GM12878 (cell line): ENCODE measurements around the gene ZDHHC19. TPM values are rescaled to one million over a fixed set of nuclear protein-coding genes. Genes with fewer than 3 reads are reported as not detected.

ENCODE experiments used
- BRCA1 ChIP-seq: IDR thresholded peaks from 2 replicates; pipeline ENCODE4 v1.6.1; 2011; ENCODE audit warnings: low read depth, low read length, improper control_type of control experiment
- CEBPB ChIP-seq, 2 experiments: fragments of 150-350 bp in 1 of 2; IDR thresholded peaks; 2 replicates each; pipeline ENCODE4 v1.6.1; 2012 to 2014; ENCODE audit warnings: low read depth in 2 of 2, low read length in 2 of 2, borderline replicate concordance in 1 of 2, inconsistent platforms in 1 of 2
- CUX1 ChIP-seq: IDR thresholded peaks from 2 replicates; pipeline ENCODE4 v1.6.1; 2012; ENCODE audit warnings: improper control_type of control experiment, low read depth, low read length; ENCODE audit not compliant: insufficient replicate concordance
- DPF2 ChIP-seq: fragments of 450-650 bp; IDR thresholded peaks from 2 replicates; pipeline ENCODE4 v1.6.1; 2017; ENCODE audit warnings: mild to moderate bottlenecking
- EGR1 ChIP-seq, 2 experiments: IDR thresholded peaks; 1 replicate in 1 of 2; 2 replicates in 1 of 2; pipeline ENCODE4 v1.6.1; 2011 to 2012; ENCODE audit warnings: low read depth in 2 of 2, low read length in 2 of 2, borderline replicate concordance in 1 of 2, mild to moderate bottlenecking in 1 of 2, moderate library complexity in 1 of 2
- ETV6 ChIP-seq, 2 experiments: fragments of 450-650 bp in 1 of 2; IDR thresholded peaks in 1 of 2; conservative IDR thresholded peaks in 1 of 2; 2 replicates each; pipeline ENCODE4 v1.6.1; 2014; ENCODE audit warnings: antibody characterized with exemption in 1 of 2, borderline replicate concordance in 1 of 2, low read depth in 1 of 2, mild to moderate bottlenecking in 1 of 2, moderate library complexity in 1 of 2
- FOXK2 ChIP-seq: fragments of 450-650 bp; IDR thresholded peaks from 2 replicates; pipeline ENCODE4 v1.6.1; 2017; ENCODE audit warnings: mild to moderate bottlenecking, moderate library complexity
- HSF1 ChIP-seq: fragments of 150-350 bp; IDR thresholded peaks from 2 replicates; pipeline ENCODE4 v1.6.1; 2014; ENCODE audit warnings: mild to moderate bottlenecking, low read depth, low read length
- IRF5 ChIP-seq: fragments of 450-650 bp; IDR thresholded peaks from 2 replicates; pipeline ENCODE4 v1.6.1; 2017; ENCODE audit warnings: borderline replicate concordance
- MAX ChIP-seq: IDR thresholded peaks from 2 replicates; pipeline ENCODE4 v1.6.1; 2012; ENCODE audit warnings: low read depth, low read length, improper control_type of control experiment
- PRDM15 ChIP-seq: fragments of 450-650 bp; formaldehyde crosslinking; IDR thresholded peaks from 2 replicates; pipeline ENCODE4 v1.4.0; 2020; ENCODE audit warnings: mild to moderate bottlenecking, moderate library complexity
- RFX5 ChIP-seq: IDR thresholded peaks from 2 replicates; pipeline ENCODE4 v1.6.1; 2011; ENCODE audit warnings: low read depth, low read length, improper control_type of control experiment
- ZBED1 ChIP-seq: IDR thresholded peaks from 2 replicates; pipeline ENCODE4 v1.6.1; 2016; ENCODE audit warnings: borderline replicate concordance
- ZNF207 ChIP-seq: fragments of 450-650 bp; IDR thresholded peaks from 2 replicates; pipeline ENCODE4 v1.6.1; 2014; ENCODE audit warnings: antibody characterized with exemption, mild to moderate bottlenecking, borderline replicate concordance
- polyA plus RNA-seq, 11 experiments: library from polyadenylated mRNA; depleted of rRNA in 4 of 11; unstranded in 6 of 11; stranded (reverse) in 5 of 11; fragments of >200 nt; fragmentation: Nextera tagmentation in 4 of 11; fragmentation: Illumina TruSeq in 1 of 11; extraction: Ambion mirVana in 4 of 11; extraction: Trizol in 1 of 11; gene quantifications; 1 replicate in 1 of 11; 2 replicates in 10 of 11; pipeline versions ENCODE4 v1.2.1 to v1.2.3, GENCODE V29; 2011 to 2016; ENCODE audit warnings: inconsistent platforms in 2 of 11, missing spikeins in 2 of 11, low read depth in 1 of 11
- total RNA-seq, 4 experiments: library from RNA; depleted of rRNA in 3 of 4; stranded (reverse); fragments of >200 nt in 3 of 4; fragmentation: Illumina TruSeq in 1 of 4; extraction: Trizol in 1 of 4; gene quantifications; 2 replicates each; pipeline versions ENCODE4 v1.2.1 to v1.2.3, GENCODE V29; 2013 to 2021

Gene ZDHHC19
- total and polyA plus RNA-seq, 10 of the 15 experiments (the other 5 are each of a cell fraction or from before 2014, with no cell fraction given), result 0.26 TPM; not detected in 9

GRCh38 chr3:196219194-196219969 is 8.2 kb upstream of the ZDHHC19 start (continued):
- TF ChIP-seq FOXK2, result no peak
- no peak for TF ChIP-seq ETV6 (conservative IDR thresholded peaks at IDR 0.05 in 1 of 2, IDR thresholded peaks at IDR 0.05 in 1 of 2; ENCODE audit: borderline replicate concordance in 1 of 2, low read depth in 1 of 2)
- TF ChIP-seq ZBED1, result no peak
- TF ChIP-seq CUX1, result no peak
- TF ChIP-seq DPF2, result no peak
- TF ChIP-seq CEBPB (IDR thresholded peaks at IDR 0.05; ENCODE audit: borderline replicate concordance in 1 of 2, low read depth in 2 of 2, low read length in 2 of 2), result no peak
- peak in 1 of 2 experiments; percentile 72; a peak in 2 of 3 replicates for TF ChIP-seq EGR1 (IDR thresholded peaks at IDR 0.05; ENCODE audit: borderline replicate concordance in 1 of 2, low read depth in 2 of 2, low read length in 2 of 2)
- TF ChIP-seq ZNF207, result no peak
- no peak for TF ChIP-seq PRDM15 (CRISPR knock-in tag)
- no peak for TF ChIP-seq HSF1
- no peak; the same call in 1 of the 2 replicates for TF ChIP-seq MAX
- no peak for TF ChIP-seq RFX5
- TF ChIP-seq BRCA1, result no peak
- TF ChIP-seq IRF5, result no peak
